ENCODE data around the gene PSMD8.
A peak's percentile ranks its signal among the peaks of the same experiment; 100 is the strongest.

The PSMD8 gene

DNA sequence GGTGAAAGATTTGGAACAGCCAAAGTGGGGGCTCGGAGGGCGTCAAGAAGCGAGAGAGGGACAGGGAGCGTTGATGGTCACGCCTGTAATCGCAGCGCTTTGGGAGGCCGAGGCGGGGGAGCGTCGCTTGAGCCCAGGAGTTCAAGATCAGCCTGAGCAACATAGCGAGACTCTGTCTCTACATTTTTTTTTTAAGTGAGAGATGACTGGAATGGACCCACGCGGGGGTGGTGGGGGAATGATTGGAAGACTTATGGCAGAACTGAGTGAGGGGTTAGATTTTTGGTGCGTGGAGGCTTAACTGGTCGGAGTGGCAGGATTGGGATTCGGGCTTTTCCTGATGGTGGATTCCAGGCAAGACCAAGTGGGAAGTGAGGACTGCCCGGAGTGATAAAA, 725 bp downstream of the PSMD8 start:
- Mint-ChIP-seq H3K27me3 (no peaks in the 10 kb centered on the region), H3K36me3 (peaks cover 13% of the 10 kb centered on the region), H3K9me3 (ENCODE audit: low read depth) (no peaks in the 10 kb centered on the region), H3K4me1 (ENCODE audit: low read depth) (peaks cover 25% of the 10 kb centered on the region), H3K27ac (peak overlapping the region; percentile 98), H3K4me3 (peak overlapping the region; percentile 99)

DNA sequence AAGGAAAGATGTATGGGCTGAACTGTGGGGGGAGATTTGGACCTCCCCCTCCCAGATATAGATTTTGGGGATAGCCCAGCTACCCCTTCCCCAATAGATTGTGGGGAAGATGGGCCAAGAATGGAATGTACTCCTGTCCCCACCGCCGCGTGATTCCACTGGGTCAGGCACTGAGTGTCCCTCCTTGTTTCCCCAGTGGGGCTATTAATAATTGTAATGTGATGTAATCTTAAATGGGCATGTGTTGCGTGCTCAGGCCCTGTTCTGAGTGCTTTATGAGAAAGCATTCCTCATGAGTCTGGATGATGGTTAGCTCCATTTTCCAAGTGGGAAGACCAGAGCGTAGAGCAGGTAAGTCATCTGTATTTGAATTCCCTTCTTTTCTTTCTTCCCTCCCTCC, 1.4 kb downstream of the PSMD8 start:
- Mint-ChIP-seq H3K27ac (no peak overlapping the region), H3K4me3 (peak overlapping the region; percentile 99), H3K4me1 (ENCODE audit: low read depth) (peaks cover 25% of the 10 kb centered on the region), H3K36me3 (peaks cover 16% of the 10 kb centered on the region), H3K27me3 (no peaks in the 10 kb centered on the region), H3K9me3 (ENCODE audit: low read depth) (no peaks in the 10 kb centered on the region)

DNA sequence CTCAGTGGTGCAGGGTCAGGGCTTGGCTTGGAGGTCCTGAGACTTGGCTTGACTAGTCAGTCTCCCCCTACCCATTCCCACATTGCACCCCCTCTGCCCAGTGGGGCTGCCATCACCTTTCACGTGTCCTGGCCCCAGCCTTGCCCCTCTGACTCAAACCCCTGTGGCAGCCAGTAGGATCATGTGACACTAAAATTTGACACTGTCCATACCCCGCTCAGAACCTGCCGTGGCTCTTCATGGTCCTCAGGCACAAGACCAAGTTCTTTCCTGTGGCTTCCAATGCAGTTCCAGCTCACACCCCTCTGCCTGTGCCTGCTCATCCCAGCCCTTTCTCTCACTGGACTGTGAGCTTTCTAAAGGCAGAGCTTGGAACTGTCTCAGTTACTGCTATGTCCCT, 2.2 kb downstream of the PSMD8 start:
- Mint-ChIP-seq H3K27me3 (no peaks in the 10 kb centered on the region), H3K36me3 (peaks cover 18% of the 10 kb centered on the region), H3K27ac (peak overlapping the region; percentile 61), H3K9me3 (ENCODE audit: low read depth) (no peaks in the 10 kb centered on the region), H3K4me3 (peak overlapping the region; percentile 99), H3K4me1 (ENCODE audit: low read depth) (peaks cover 25% of the 10 kb centered on the region)

DNA sequence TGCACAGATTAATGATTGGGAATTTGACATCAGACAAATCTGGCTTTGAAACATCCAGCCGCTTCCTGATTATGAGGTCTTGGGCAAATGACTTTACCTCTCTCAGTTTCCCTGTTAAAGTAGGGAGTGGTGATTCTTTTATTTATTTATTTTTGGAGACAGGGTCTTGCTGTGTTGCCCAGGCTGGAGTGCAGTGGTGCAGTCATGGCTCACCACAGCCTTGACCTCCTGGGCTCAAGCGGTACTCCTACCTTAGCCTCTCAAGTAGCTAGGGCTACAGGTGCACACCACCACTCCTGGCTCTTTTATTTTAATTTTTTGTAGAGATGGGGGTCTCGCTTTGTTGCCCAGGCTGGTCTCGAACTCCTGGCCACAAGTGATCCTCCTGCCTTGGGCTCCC, 2.7 kb downstream of the PSMD8 start:
- H3K9me3 Mint-ChIP-seq (ENCODE audit: low read depth), result no peaks in the 10 kb centered on the region
- peak overlapping the region; percentile 99 for H3K4me3 Mint-ChIP-seq
- H3K4me1 Mint-ChIP-seq (ENCODE audit: low read depth), result peaks cover 25% of the 10 kb centered on the region
- peak overlapping the region; percentile 61 for H3K27ac Mint-ChIP-seq
- H3K27me3 Mint-ChIP-seq, result no peaks in the 10 kb centered on the region
- peaks cover 21% of the 10 kb centered on the region for H3K36me3 Mint-ChIP-seq

DNA sequence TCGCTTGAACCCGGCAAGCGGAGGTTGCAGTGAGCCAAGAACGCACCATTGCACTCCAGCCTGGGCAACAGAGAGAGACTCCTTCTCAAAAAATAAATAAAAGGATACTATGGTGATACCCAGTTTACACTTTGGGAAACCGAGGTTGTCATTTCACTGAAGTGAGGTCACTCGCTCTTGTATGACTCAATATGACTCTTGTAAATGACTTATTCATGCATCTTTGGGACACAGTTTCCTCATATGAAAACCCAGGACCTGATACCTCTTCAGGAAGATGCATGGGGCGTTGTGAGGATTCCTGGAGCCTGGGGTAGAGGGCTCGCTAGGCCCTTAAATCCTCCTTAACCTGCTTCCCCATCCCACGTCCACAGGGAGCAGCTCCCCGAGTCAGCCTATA, 4.5 kb downstream of the PSMD8 start:
- Mint-ChIP-seq H3K27me3 (no peaks in the 10 kb centered on the region), H3K9me3 (ENCODE audit: low read depth) (no peaks in the 10 kb centered on the region), H3K27ac (no peak overlapping the region), H3K36me3 (peaks cover 28% of the 10 kb centered on the region), H3K4me3 (no peak overlapping the region), H3K4me1 (ENCODE audit: low read depth) (peaks cover 25% of the 10 kb centered on the region)

DNA sequence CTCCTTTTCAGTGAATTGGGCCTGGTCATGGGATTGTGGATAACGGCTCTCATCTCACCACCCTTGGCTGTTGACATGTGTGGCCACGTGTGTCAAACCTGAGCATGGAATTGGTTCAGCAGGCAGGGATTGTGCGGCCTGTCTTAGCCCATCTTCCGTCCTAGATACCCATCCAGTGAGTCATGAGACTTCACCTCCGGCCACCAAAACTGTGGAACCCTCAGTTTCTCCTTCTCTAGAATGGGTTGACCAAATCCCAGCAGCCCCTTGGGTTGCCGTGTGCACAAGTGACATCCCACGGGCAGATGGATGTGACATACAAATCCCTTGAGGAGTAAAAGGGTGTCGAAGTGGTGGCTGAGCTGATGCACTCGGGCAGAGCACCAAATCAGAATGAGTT, 6.8 kb downstream of the PSMD8 start:
- Mint-ChIP-seq H3K4me3 (no peak overlapping the region), H3K36me3 (peaks cover 27% of the 10 kb centered on the region), H3K4me1 (ENCODE audit: low read depth) (peaks cover 12% of the 10 kb centered on the region), H3K9me3 (ENCODE audit: low read depth) (no peaks in the 10 kb centered on the region), H3K27me3 (no peaks in the 10 kb centered on the region), H3K27ac (no peak overlapping the region)

DNA sequence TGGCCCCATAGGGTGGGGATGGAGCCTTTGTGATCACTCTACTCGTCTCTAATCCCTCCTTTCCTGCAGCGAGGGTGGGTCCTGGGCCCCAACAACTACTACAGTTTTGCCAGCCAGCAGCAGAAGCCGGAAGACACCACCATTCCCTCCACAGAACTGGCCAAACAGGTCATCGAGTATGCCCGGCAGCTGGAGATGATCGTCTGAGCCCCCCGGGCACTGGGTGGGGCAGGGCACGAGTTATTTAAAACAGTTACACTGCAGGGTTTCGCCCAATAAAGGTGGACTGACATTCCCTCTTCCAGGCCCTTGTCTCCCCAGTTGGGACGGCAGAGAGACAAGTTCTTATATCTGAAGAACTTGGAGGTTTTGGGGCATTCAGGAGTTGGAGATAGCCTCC, 8.8 kb downstream of the PSMD8 start:
- no peaks in the 10 kb centered on the region for H3K9me3 Mint-ChIP-seq (ENCODE audit: low read depth)
- H3K36me3 Mint-ChIP-seq, result peaks cover 25% of the 10 kb centered on the region
- H3K4me3 Mint-ChIP-seq, result no peak overlapping the region
- H3K27ac Mint-ChIP-seq, result no peak overlapping the region
- H3K4me1 Mint-ChIP-seq (ENCODE audit: low read depth), result peaks cover 14% of the 10 kb centered on the region
- peaks cover 3% of the 10 kb centered on the region for H3K27me3 Mint-ChIP-seq

DNA sequence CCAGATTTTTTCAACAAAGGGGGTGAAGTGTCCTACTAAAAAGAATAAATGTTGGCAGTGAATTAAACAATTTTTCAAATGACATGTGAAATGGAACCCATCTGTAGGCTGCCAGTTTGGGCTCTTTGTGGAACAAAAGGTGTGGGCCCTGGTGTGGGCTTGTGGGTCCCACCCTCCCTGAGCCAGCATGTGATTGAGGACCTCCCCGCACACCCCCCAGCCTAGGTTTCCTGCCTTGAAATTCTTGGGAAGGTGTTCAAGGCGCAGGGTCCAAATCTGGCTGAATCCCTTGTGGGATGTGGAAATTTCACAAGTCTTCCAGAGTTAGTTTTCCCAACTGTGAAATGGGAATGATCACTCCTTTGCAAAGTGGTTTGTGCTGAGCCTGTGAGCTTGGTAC, 9.4 kb downstream of the PSMD8 start:
- H3K4me3 Mint-ChIP-seq, result no peak overlapping the region
- no peaks in the 10 kb centered on the region for H3K9me3 Mint-ChIP-seq (ENCODE audit: low read depth)
- H3K27ac Mint-ChIP-seq, result no peak overlapping the region
- H3K27me3 Mint-ChIP-seq, result peaks cover 3% of the 10 kb centered on the region
- H3K4me1 Mint-ChIP-seq (ENCODE audit: low read depth), result peaks cover 15% of the 10 kb centered on the region
- H3K36me3 Mint-ChIP-seq, result peaks cover 25% of the 10 kb centered on the region

DNA sequence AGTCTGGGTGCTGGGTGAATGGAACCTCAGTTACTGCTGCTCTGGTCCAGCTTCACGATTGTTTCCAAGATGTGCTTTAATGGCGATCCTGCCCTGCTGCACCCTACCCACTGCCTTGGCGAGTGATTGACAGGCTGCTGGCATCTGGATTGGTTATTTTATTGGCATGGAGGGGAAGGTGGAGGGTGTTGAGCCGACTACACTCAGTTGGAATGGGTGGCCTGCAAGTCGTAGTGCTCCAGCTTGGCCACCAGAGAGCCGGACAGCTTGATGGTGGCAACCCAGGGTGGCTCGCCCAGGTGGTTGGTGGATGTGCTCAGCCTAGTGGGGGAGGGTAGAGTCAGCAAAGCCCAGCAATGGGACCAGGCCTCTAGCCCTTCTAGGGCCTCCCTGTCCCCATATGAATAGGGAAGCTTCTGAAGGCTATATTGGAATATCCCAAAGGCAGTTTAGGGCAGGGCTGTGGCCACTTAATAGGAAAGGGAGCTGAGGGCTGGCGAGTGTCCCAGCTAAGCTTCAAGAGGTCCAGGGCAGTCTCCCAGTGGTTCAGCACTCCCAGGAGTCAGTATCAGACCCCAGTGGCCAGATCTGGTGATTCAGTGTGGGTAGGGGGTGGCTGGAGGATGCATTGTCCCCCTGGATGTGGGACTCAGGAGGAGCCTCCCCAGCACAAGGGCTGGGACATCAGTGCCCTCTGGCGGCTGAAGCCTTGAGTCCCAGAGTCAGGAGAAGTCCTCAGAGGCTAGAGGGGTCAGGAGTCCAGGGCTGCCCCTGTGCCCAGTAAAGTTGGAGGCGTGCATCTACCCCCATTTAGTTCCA, 10.0 kb downstream of the PSMD8 start:
- Mint-ChIP-seq H3K27ac (no peak overlapping the region), H3K4me3 (no peak overlapping the region), H3K4me1 (ENCODE audit: low read depth) (peaks cover 17% of the 10 kb centered on the region), H3K9me3 (ENCODE audit: low read depth) (no peaks in the 10 kb centered on the region), H3K27me3 (peaks cover 3% of the 10 kb centered on the region), H3K36me3 (peaks cover 24% of the 10 kb centered on the region)

DNA sequence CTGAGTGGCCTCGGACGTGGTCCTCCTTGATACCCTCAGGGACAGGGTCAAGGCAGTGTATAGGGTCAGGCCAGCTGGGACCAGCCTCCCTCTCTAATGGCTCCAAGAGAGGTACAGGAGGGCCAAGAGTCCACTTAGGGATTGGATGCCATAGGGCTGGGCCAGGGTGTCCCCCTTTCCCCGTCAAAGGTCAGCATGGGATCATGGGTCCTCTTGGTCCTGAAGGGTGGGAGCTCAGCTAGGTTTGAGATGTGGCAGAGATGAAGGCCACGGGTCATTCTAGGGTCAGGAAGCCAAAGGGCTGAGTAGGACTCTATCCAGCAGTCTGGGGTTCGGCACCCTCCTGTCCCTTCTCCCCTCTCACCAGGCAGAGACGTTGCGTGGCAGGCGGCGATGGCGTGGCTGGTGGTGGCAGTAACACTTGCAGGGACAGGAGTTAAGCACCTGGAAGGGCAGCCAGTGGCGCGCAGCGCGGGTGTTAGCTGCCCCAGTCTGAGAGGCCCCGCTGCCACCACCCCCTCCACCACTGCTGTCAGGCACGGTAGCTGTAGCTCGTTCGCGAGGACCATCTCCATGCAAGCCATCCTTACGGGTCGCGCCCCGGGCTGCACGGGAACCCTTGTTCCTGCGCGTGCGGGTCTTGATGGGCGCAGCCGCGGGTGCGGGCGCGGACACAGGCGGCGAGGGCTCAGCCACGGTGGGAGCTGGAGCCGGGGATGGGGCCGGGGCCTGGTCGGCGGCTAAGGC, 10.9 kb downstream of the PSMD8 start:
- Mint-ChIP-seq H3K4me1 (ENCODE audit: low read depth) (peaks cover 18% of the 10 kb centered on the region), H3K27ac (no peak overlapping the region), H3K4me3 (no peak overlapping the region), H3K9me3 (ENCODE audit: low read depth) (no peaks in the 10 kb centered on the region), H3K27me3 (peaks cover 3% of the 10 kb centered on the region), H3K36me3 (peaks cover 20% of the 10 kb centered on the region)

DNA sequence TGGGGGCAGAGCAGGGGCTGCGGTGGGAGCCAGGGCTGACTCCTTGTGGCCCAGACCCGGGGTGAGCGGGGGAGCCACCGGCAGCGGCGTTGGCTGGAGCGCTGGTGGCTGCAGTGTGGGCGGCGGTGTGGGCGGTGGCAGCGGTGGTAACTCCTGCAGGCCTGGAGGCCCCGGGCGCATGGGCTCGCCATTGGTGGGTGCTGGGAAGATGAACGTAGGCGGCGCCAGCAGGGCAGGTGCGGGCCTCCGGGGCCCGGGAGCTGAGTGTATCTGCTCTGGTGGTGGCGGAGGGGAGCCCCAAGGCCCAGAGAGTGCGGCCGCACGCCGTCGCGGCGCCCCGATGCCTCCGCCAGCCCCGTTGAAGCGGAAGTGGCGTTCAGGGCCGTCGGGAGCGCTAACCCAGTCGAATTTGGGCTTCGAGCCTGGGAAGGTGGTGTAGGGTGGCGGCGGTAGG, 11.5 kb downstream of the PSMD8 start:
- Mint-ChIP-seq H3K36me3 (peaks cover 18% of the 10 kb centered on the region), H3K27me3 (peaks cover 3% of the 10 kb centered on the region), H3K27ac (no peak overlapping the region), H3K4me3 (no peak overlapping the region), H3K9me3 (ENCODE audit: low read depth) (no peaks in the 10 kb centered on the region), H3K4me1 (ENCODE audit: low read depth) (peaks cover 18% of the 10 kb centered on the region)

DNA sequence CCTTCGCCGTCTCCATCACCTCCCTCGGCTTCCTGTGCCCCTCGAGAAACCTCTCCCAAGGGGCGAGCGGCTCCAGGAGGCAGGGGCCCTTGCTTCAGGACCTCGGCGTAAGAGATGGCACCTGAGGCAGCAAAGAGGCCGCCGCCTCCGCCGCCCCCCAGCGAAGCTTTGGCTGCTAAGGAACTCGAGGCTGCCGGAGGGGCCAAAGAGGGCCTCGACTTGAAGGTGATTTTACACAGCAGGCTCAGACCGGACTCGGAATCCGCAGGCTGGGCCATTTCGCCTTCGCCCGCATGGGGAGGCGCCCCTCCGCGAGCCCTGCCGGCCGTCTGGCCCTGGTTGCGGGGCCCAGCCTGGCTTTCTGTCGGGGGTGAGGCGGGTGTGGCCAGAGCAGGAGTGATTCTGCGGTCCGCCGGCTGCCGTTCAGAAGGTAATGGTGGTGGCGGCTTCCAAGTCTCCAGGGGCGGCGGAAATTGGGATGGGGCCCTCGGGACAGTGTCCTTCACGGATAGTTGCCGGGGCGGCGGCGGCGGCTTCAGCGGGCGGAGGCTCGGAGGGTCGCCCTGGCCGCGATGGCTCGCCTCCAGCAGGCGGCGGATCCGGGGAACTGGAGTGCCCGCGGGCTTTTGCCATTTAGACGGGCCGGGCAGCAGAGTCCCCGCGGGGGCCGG, 12.1 kb downstream of the PSMD8 start:
- peaks cover 18% of the 10 kb centered on the region for H3K4me1 Mint-ChIP-seq (ENCODE audit: low read depth)
- no peaks in the 10 kb centered on the region for H3K9me3 Mint-ChIP-seq (ENCODE audit: low read depth)
- H3K36me3 Mint-ChIP-seq, result peaks cover 16% of the 10 kb centered on the region
- no peak overlapping the region for H3K27ac Mint-ChIP-seq
- peaks cover 3% of the 10 kb centered on the region for H3K27me3 Mint-ChIP-seq
- H3K4me3 Mint-ChIP-seq, result no peak overlapping the region

DNA sequence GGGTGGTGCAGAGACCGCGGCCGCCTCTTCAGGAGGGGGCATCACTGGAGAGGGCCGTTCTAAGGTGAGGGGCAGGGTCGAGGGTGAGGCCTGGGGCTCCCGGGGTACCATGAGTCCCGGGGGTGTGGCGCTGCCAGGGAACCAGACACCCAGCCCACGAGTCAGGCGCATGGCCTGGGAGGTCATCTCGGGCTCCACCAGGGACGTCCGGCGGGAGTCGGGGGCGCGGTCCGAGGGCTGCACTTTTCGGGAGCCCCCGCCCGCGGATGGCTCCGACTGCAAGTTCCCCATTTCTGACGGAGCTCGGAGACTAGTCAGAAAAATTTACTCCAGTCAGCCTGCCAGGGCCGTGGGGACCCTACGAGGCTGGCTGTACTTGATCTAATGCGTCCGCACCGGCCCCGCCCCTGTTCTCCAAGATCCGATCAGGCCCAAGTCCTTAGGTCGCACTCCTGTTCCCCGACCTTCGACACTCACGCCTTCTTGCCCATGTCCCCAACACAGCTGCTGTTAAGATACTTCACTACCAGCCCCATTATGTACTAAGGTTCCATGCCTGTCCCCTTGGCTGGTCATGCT, 12.7 kb downstream of the PSMD8 start:
- no peaks in the 10 kb centered on the region for H3K9me3 Mint-ChIP-seq (ENCODE audit: low read depth)
- H3K27me3 Mint-ChIP-seq, result peaks cover 3% of the 10 kb centered on the region
- peaks cover 13% of the 10 kb centered on the region for H3K36me3 Mint-ChIP-seq
- H3K4me1 Mint-ChIP-seq (ENCODE audit: low read depth), result peaks cover 18% of the 10 kb centered on the region
- peak overlapping the region; percentile 28 for H3K27ac Mint-ChIP-seq
- peak overlapping the region; percentile 87 for H3K4me3 Mint-ChIP-seq

DNA sequence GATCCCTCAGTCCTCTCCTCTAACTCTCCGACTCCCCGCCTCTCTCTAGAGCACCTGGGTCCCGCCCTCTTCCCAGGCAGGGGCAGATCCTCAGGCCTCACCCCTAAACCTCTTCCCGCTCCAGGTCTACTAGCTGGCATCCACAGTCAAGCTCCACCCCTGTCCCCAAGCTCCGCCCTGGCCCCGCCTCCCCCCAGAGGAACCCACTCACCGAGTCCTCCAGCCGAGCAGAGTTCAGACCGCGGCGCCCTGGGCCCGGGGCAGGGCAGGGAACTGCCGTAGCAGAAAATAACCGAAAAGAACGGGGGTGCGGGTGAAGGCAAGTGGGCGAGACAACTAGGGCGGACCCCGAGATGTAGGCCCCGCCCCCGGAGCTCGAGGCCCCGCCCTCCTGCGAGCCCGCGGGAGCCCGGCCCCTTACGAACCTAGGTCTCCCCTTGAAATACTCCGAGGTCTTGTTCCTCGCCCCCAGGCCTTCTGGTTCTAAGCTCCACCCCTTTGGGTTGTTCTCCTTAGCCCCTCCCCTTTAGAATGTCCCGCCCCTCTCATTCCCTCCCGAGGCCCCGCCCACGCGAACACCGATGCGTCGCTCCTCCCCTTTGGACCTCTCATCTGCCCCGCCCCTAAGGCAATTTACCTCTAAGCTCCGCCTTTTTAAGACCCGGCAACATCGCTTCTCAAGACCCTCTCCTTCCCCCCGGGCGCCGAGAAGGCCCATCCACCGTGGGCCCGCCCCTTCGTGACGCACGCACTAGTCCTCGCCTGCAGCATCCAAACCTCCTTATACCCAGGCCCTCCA, 13.4 kb downstream of the PSMD8 start, which contains the start of gene GGN:
TSS of gene GGN (minus strand) at position 485 of the 799 bp plus-strand sequence. CDS start 773 bp downstream, outside the sequence.
- Mint-ChIP-seq H3K36me3 (peaks cover 10% of the 10 kb centered on the region), H3K27ac (peak within 1 kb of the TSS; percentile 28), H3K27me3 (peaks cover 3% of the 10 kb centered on the region), H3K9me3 (ENCODE audit: low read depth) (no peaks in the 10 kb centered on the region), H3K4me1 (ENCODE audit: low read depth) (peaks cover 18% of the 10 kb centered on the region), H3K4me3 (peak within 1 kb of the TSS; percentile 91)
